Neural cell (in vitro differentiated cells): ENCODE measurements around the gene SGCD.

Source experiments
- CTCF ChIP-seq: fragments of 450-650 bp; IDR thresholded peaks from 2 replicates; pipeline ENCODE4 v1.5.1; 2014; ENCODE audit warnings: antibody characterized with exemption, mild to moderate bottlenecking, moderate library complexity; ENCODE audit not compliant: poor library complexity, severe bottlenecking
- EZH2 ChIP-seq: fragments of 200-600, 300-800 bp; shearing (Covaris generic), sonication (generic); IDR thresholded peaks from 2 replicates; pipeline ENCODE4 v1.6.1; 2014; ENCODE audit warnings: antibody characterized with exemption, low read length, borderline replicate concordance, mild to moderate bottlenecking; ENCODE audit not compliant: insufficient read depth, poor library complexity, severe bottlenecking
- POLR2AphosphoS5 ChIP-seq: IDR thresholded peaks from 2 replicates; pipeline ENCODE4 v1.6.1; 2012

GRCh38 chr5:156446526-156446925, 119.6 kb downstream of the SGCD start:
- no peak for TF ChIP-seq EZH2
- no peak for TF ChIP-seq CTCF
- TF ChIP-seq POLR2AphosphoS5: no peak
